Osteoblast (primary cell): ENCODE results near the gene GNL1. TPM values are rescaled to one million over a fixed set of nuclear protein-coding genes. Genes with fewer than 3 reads are reported as not detected.
"Not testable (repeated sequence)": the region's sequence is repeated elsewhere in the genome, so short reads cannot be mapped to it uniquely, and the experiment has no call there.

Experiments used
- DNase-seq: peaks from one replicate; pipeline ENCODE4 v3.0.0; 2011; ENCODE audit warnings: low spot score, mixed read lengths; ENCODE audit not compliant: insufficient read length; ENCODE audit errors: missing footprints
- H2AFZ ChIP-seq: 2 replicates; pipeline ENCODE4 v1.6.0; 2011; ENCODE audit warnings: mild to moderate bottlenecking, low read length
- H3K27ac ChIP-seq: 2 replicates; pipeline ENCODE4 v1.5.1; 2011; ENCODE audit warnings: mild to moderate bottlenecking, low read depth, low read length, moderate library complexity
- H3K27me3 ChIP-seq: 2 replicates; pipeline ENCODE4 v1.6.0; 2012; ENCODE audit warnings: mild to moderate bottlenecking, control low read depth, inconsistent platforms, low read length, moderate library complexity; ENCODE audit not compliant: insufficient read depth
- H3K36me3 ChIP-seq: 2 replicates; pipeline ENCODE4 v1.5.1; 2011; ENCODE audit warnings: mild to moderate bottlenecking, low read length, control low read depth, moderate library complexity; ENCODE audit not compliant: insufficient read depth
- H3K4me1 ChIP-seq: 2 replicates; pipeline ENCODE4 v1.5.1; 2011; ENCODE audit warnings: mild to moderate bottlenecking, low read length, control low read depth, moderate library complexity; ENCODE audit not compliant: insufficient read depth
- H3K4me2 ChIP-seq: 2 replicates; pipeline ENCODE4 v1.6.0; 2011; ENCODE audit warnings: mild to moderate bottlenecking, low read length; ENCODE audit not compliant: insufficient read depth
- H3K4me3 ChIP-seq: fragments of 200-600 bp; sonication (generic); 3 replicates; pipeline ENCODE4 v1.5.1; 2012; ENCODE audit warnings: mild to moderate bottlenecking, low read length, inconsistent platforms; ENCODE audit not compliant: insufficient read depth
- H3K79me2 ChIP-seq: 2 replicates; pipeline ENCODE4 v1.6.0; 2012; ENCODE audit warnings: mild to moderate bottlenecking, low read length, control low read depth, inconsistent platforms; ENCODE audit not compliant: insufficient read depth
- H3K9me3 ChIP-seq: 2 replicates; pipeline ENCODE4 v1.5.1; 2011; ENCODE audit warnings: low read depth, low read length, control low read depth
- H4K20me1 ChIP-seq: 2 replicates; pipeline ENCODE4 v1.6.0; 2012; ENCODE audit warnings: mild to moderate bottlenecking, low read length, control low read depth; ENCODE audit not compliant: insufficient read depth
- CTCF ChIP-seq: IDR thresholded peaks from 2 replicates; pipeline ENCODE4 v1.5.1; 2011; ENCODE audit warnings: mild to moderate bottlenecking, low read depth, low read length, moderate library complexity; ENCODE audit errors: extremely low read depth
- total RNA-seq: library from RNA; depleted of rRNA; stranded (reverse); fragments of >200 nt; gene quantifications from 2 replicates; pipeline ENCODE4 v1.2.3, GENCODE V29; 2012

GNL1 gene
- total RNA-seq, 1 donor = 56.5 TPM

- no peaks in the 10 kb centered on the region for H3K27me3 ChIP-seq
- H3K4me1 ChIP-seq = peaks cover 23% of the 10 kb centered on the region
- H3K36me3 ChIP-seq = no peaks in the 10 kb centered on the region
- H3K9me3 ChIP-seq = no peaks in the 10 kb centered on the region
- no peaks in the 10 kb centered on the region for H3K79me2 ChIP-seq
- no peaks in the 10 kb centered on the region for H4K20me1 ChIP-seq
- no peak overlapping the region for H3K4me3 ChIP-seq
- DNase-seq = no peak
- H2AFZ ChIP-seq = peak overlapping the region; percentile 29
- H3K27ac ChIP-seq = no peak overlapping the region
- no peak for TF ChIP-seq CTCF
- no peak overlapping the region for H3K4me2 ChIP-seq
Measured at GRCh38 chr6:30520522-30520921, 35.8 kb downstream of the GNL1 start.

GRCh38 chr6:30518505-30519145 lies 37.7 kb downstream of the GNL1 start:
- H3K36me3 ChIP-seq, DNase-seq, H3K4me2 ChIP-seq, H3K27ac ChIP-seq, H2AFZ ChIP-seq, H3K4me3 ChIP-seq, H3K79me2 ChIP-seq, H3K27me3 ChIP-seq, H3K9me3 ChIP-seq, H4K20me1 ChIP-seq: not testable (repeated sequence)
- H3K4me1 ChIP-seq = peaks cover 23% of the 10 kb centered on the region

GRCh38 chr6:30517767-30518504 lies 38.4 kb downstream of the GNL1 start:
- not testable (repeated sequence) for H3K4me3 ChIP-seq, DNase-seq, H3K4me2 ChIP-seq, H3K27ac ChIP-seq, H4K20me1 ChIP-seq, H3K9me3 ChIP-seq, H2AFZ ChIP-seq, H3K79me2 ChIP-seq, H3K27me3 ChIP-seq, H3K36me3 ChIP-seq
- peaks cover 23% of the 10 kb centered on the region for H3K4me1 ChIP-seq

- not testable (repeated sequence) for DNase-seq, H4K20me1 ChIP-seq, H2AFZ ChIP-seq, H3K79me2 ChIP-seq, H3K27me3 ChIP-seq, H3K9me3 ChIP-seq, H3K36me3 ChIP-seq
- peak overlapping the region; percentile 97 for H3K4me2 ChIP-seq
- H3K4me3 ChIP-seq = peak overlapping the region; percentile 75
- peak overlapping the region; percentile 83 for H3K27ac ChIP-seq
- H3K4me1 ChIP-seq = peaks cover 16% of the 10 kb centered on the region
Measured at GRCh38 chr6:30516754-30517076, 39.6 kb downstream of the GNL1 start.

- H2AFZ ChIP-seq = peak overlapping the region; percentile 75
- no peaks in the 10 kb centered on the region for H3K9me3 ChIP-seq
- H4K20me1 ChIP-seq = no peaks in the 10 kb centered on the region
- no peaks in the 10 kb centered on the region for H3K79me2 ChIP-seq
- peaks cover 11% of the 10 kb centered on the region for H3K4me1 ChIP-seq
- H3K4me3 ChIP-seq = peak overlapping the region; percentile 75
- H3K4me2 ChIP-seq = peak overlapping the region; percentile 97
- peak; percentile 94 for DNase-seq
- no peaks in the 10 kb centered on the region for H3K36me3 ChIP-seq
- peak overlapping the region; percentile 83 for H3K27ac ChIP-seq
- no peak for TF ChIP-seq CTCF
- no peaks in the 10 kb centered on the region for H3K27me3 ChIP-seq
Measured at GRCh38 chr6:30515944-30516753, 40.1 kb downstream of the GNL1 start.
